Thoracic aorta (tissue), 2 donors: ENCODE measurements around the gene CDS2. TPM values are rescaled to one million over a fixed set of nuclear protein-coding genes. Genes with fewer than 3 reads are reported as not detected.

Source experiments
- ATAC-seq: fragments of 150-250 bp; one replicate; pipeline ENCODE4 v1.8.0; 2017; ENCODE audit warnings: low read depth; ENCODE audit not compliant: insufficient number of reproducible peaks, low FRiP score
- DNase-seq: peaks from one replicate; pipeline ENCODE4 v3.0.0-alpha.2; 2020; ENCODE audit warnings: low spot score
- H3K27ac ChIP-seq, 2 donors: fragments of 200-600 bp; sonication (generic); 1 replicate in 1 of 2; 2 replicates in 1 of 2; pipeline ENCODE4 v1.5.1; 2016; ENCODE audit warnings: mild to moderate bottlenecking in 2 of 2, moderate library complexity in 2 of 2
- H3K27me3 ChIP-seq: fragments of 200-600 bp; sonication (generic); replicated peaks from 2 replicates; pipeline ENCODE4 v1.6.0; 2016; ENCODE audit warnings: mild to moderate bottlenecking; ENCODE audit not compliant: insufficient read depth
- H3K36me3 ChIP-seq: fragments of 200-600 bp; sonication (generic); one replicate; pipeline ENCODE4 v1.5.1; 2016
- H3K4me1 ChIP-seq, 2 donors: fragments of 200-600 bp; sonication (generic); 1 replicate in 1 of 2; 2 replicates in 1 of 2; pipeline versions ENCODE4 v1.5.1 to v1.6.0; 2016; ENCODE audit warnings: low read depth in 2 of 2, mild to moderate bottlenecking in 1 of 2; ENCODE audit not compliant: control insufficient read depth in 1 of 2
- H3K4me3 ChIP-seq: fragments of 200-600 bp; sonication (generic); 2 replicates; pipeline ENCODE4 v1.5.1; 2016; ENCODE audit warnings: mild to moderate bottlenecking
- H3K9me3 ChIP-seq: fragments of 200-600 bp; sonication (generic); 2 replicates; pipeline ENCODE4 v1.5.1; 2016
- CTCF ChIP-seq: fragments of 200-600 bp; sonication (generic); IDR thresholded peaks from one replicate; pipeline ENCODE4 v1.5.1; 2019; ENCODE audit warnings: antibody characterized with exemption
- total RNA-seq, 2 donors: library from RNA; depleted of rRNA; stranded (reverse); fragments of >200 nt; gene quantifications; one replicate each; pipeline versions ENCODE4 v1.1.0 to v1.2.3, GENCODE V29; 2016

CDS2 gene
- total RNA-seq, 2 donors from 2014 or later: 63.6 to 85.6 TPM

- Histone ChIP-seq H3K27ac (peak overlapping the region; percentile 95 to 96), H3K4me3 (peak overlapping the region; percentile 80), H3K4me1 (peaks cover 33 to 52% of the 10 kb centered on the region in 2 donors), H3K27me3 (no peaks in the 10 kb centered on the region), H3K36me3 (no peaks in the 10 kb centered on the region), H3K9me3 (no peaks in the 10 kb centered on the region)
- ATAC-seq: no peak
- DNase-seq: no peak
- TF ChIP-seq CTCF: no peak
These were observed 1.1 kb downstream of the CDS2 start for GRCh38 chr20:5127859-5128424.

GRCh38 chr20:5128886-5129285, 2.1 kb downstream of the CDS2 start:
- no peaks in the 10 kb centered on the region for H3K27me3 ChIP-seq
- no peaks in the 10 kb centered on the region for H3K9me3 ChIP-seq
- H3K27ac ChIP-seq: peak overlapping the region; percentile 95 to 96
- no peak for ATAC-seq
- peaks cover 40 to 62% of the 10 kb centered on the region in 2 donors for H3K4me1 ChIP-seq
- H3K4me3 ChIP-seq: peak overlapping the region; percentile 80
- no peak for DNase-seq
- no peaks in the 10 kb centered on the region for H3K36me3 ChIP-seq
- no peak for TF ChIP-seq CTCF

- Histone ChIP-seq H3K9me3 (no peaks in the 10 kb centered on the region), H3K27ac (peak overlapping the region; percentile 95 to 96), H3K27me3 (no peaks in the 10 kb centered on the region), H3K4me3 (peak overlapping the region; percentile 64), H3K36me3 (no peaks in the 10 kb centered on the region), H3K4me1 (peaks cover 55 to 80% of the 10 kb centered on the region in 2 donors)
- ATAC-seq (no peak), DNase-seq (no peak)
- no peak for TF ChIP-seq CTCF
These were observed 4.7 kb downstream of the CDS2 start for GRCh38 chr20:5131502-5131901.

- TF ChIP-seq CTCF: no peak
- no peaks in the 10 kb centered on the region for H3K27me3 ChIP-seq
- no peaks in the 10 kb centered on the region for H3K9me3 ChIP-seq
- H3K4me1 ChIP-seq: peaks cover 54 to 80% of the 10 kb centered on the region in 2 donors
- H3K27ac ChIP-seq: peak overlapping the region in 1 of 2 donors; percentile 95
- DNase-seq (no peak), ATAC-seq (no peak)
- H3K36me3 ChIP-seq: no peaks in the 10 kb centered on the region
- H3K4me3 ChIP-seq: no peak overlapping the region
These were observed 7.2 kb downstream of the CDS2 start for GRCh38 chr20:5133998-5134397.

GRCh38 chr20:5135363-5136012, 8.7 kb downstream of the CDS2 start:
- DNase-seq: no peak
- peak overlapping the region; percentile 41 for H3K4me3 ChIP-seq
- peak overlapping the region; percentile 72 to 73 for H3K27ac ChIP-seq
- ATAC-seq: no peak
- no peak for TF ChIP-seq CTCF
- peaks cover 48 to 80% of the 10 kb centered on the region in 2 donors for H3K4me1 ChIP-seq
- no peaks in the 10 kb centered on the region for H3K36me3 ChIP-seq
- H3K9me3 ChIP-seq: no peaks in the 10 kb centered on the region
- no peaks in the 10 kb centered on the region for H3K27me3 ChIP-seq
